HG03064 (cell line): ENCODE results near the gene TAX1BP1.

Experiments used
- ATAC-seq: cut with Tn5 transposase; IDR thresholded peaks from one replicate; pipeline ENCODE4 v1.9.1; 2021; ENCODE audit warnings: low read depth; ENCODE audit not compliant: unreplicated experiment

TAX1BP1 gene

GRCh38 chr7:27873981-27874957 lies 134.3 kb downstream of the TAX1BP1 start:
- no peak for ATAC-seq

- ATAC-seq: no peak
Measured at GRCh38 chr7:27875061-27875460, 135.1 kb downstream of the TAX1BP1 start.

GRCh38 chr7:27875832-27876231 lies 135.9 kb downstream of the TAX1BP1 start:
- no peak for ATAC-seq

GRCh38 chr7:27876756-27877155 lies 136.8 kb downstream of the TAX1BP1 start:
- no peak for ATAC-seq
